Measurements from ENCODE around the gene DPH1.

DNA sequence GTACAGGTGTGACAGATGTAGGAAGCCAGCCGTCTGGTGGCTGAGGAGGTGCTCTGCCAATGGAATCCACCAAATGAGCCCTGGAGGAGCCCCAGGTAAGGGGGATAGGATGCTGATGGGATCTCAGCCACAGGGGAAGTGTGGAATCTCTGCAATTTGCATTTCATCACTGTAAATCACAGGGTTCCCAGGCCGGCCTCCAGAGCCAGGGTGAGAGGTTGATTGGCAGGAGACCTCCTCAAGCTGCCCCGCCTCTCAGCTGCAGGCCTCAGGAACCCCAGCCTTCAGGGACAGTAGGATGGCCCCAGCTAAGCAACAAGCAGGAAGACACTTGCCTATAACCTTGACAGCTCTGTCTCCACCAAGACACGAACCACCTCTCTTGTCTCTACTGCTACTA lies 44.3 kb upstream of the DPH1 start:
- TF ChIP-seq, protein P1, sequence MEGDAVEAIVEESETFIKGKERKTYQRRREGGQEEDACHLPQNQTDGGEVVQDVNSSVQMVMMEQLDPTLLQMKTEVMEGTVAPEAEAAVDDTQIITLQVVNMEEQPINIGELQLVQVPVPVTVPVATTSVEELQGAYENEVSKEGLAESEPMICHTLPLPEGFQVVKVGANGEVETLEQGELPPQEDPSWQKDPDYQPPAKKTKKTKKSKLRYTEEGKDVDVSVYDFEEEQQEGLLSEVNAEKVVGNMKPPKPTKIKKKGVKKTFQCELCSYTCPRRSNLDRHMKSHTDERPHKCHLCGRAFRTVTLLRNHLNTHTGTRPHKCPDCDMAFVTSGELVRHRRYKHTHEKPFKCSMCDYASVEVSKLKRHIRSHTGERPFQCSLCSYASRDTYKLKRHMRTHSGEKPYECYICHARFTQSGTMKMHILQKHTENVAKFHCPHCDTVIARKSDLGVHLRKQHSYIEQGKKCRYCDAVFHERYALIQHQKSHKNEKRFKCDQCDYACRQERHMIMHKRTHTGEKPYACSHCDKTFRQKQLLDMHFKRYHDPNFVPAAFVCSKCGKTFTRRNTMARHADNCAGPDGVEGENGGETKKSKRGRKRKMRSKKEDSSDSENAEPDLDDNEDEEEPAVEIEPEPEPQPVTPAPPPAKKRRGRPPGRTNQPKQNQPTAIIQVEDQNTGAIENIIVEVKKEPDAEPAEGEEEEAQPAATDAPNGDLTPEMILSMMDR (IDR thresholded peaks at IDR 0.05) = no peak
- TF ChIP-seq POLR2AphosphoS5 (IDR thresholded peaks at IDR 0.05) = no peak
- no peak for TF ChIP-seq POLR2A (IDR thresholded peaks at IDR 0.05)

All from gastroesophageal sphincter (tissue), 3 donors.